ENCODE measurements around the gene STOM. TPM values are rescaled to one million over a fixed set of nuclear protein-coding genes. Genes with fewer than 3 reads are reported as not detected.

The STOM gene
- total RNA-seq, 1 donor from 2014 or later, result 194 TPM

- no peak for DNase-seq (ENCODE audit: missing footprints)
- ATAC-seq, result no peak
- intact Hi-C loops (cut with DNase I), result loop anchor here (1.0 kb wide), 1 partner anchor 43 kb away; the partner anchor contains the start of gene STOM
Observed at GRCh38 chr9:121326901-121327613, 43.0 kb downstream of the STOM start.

- DNase-seq (ENCODE audit: missing footprints) (peak; percentile 90), ATAC-seq (peak; percentile 93)
- intact Hi-C loops (cut with DNase I), result loop anchor here (1.0 kb wide), 1 partner anchor 44 kb away; the partner anchor contains the start of gene STOM
Observed at GRCh38 chr9:121326130-121326838, 43.8 kb downstream of the STOM start.

GRCh38 chr9:121325387-121325786, 44.7 kb downstream of the STOM start:
- ATAC-seq (no peak), DNase-seq (ENCODE audit: missing footprints) (no peak)
- intact Hi-C loops (cut with DNase I), result no loop called here

GRCh38 chr9:121324755-121325154, 45.3 kb downstream of the STOM start:
- intact Hi-C loops (cut with DNase I), result no loop called here
- DNase-seq (ENCODE audit: missing footprints) (no peak), ATAC-seq (no peak)

GRCh38 chr9:121324316-121324715, 45.7 kb downstream of the STOM start:
- ATAC-seq (no peak), DNase-seq (ENCODE audit: missing footprints) (no peak)
- intact Hi-C loops (cut with DNase I), result no loop called here

GRCh38 chr9:121323449-121324151, 46.5 kb downstream of the STOM start:
- intact Hi-C loops (cut with DNase I), result no loop called here
- DNase-seq (ENCODE audit: missing footprints), result no peak
- no peak for ATAC-seq

GRCh38 chr9:121322737-121323448, 47.2 kb downstream of the STOM start:
- no peak for ATAC-seq
- intact Hi-C loops (cut with DNase I), result no loop called here
- no peak for DNase-seq (ENCODE audit: missing footprints)

- ATAC-seq (no peak), DNase-seq (ENCODE audit: missing footprints) (no peak)
- intact Hi-C loops (cut with DNase I), result no loop called here
Observed at GRCh38 chr9:121322037-121322736, 47.9 kb downstream of the STOM start.

GRCh38 chr9:121321016-121321503, 49.0 kb downstream of the STOM start:
- ATAC-seq (no peak), DNase-seq (ENCODE audit: missing footprints) (no peak)
- intact Hi-C loops (cut with DNase I), result loop anchor here (2.0 kb wide), 1 partner anchor 34 kb away; no protein-coding TSS in a partner anchor

- intact Hi-C loops (cut with DNase I), result loop anchor here (2.0 to 5.0 kb wide), 3 partner anchors 52 to 107 kb away; partner anchors contain the start of gene GSN
- ATAC-seq (no peak), DNase-seq (ENCODE audit: missing footprints) (no peak)
Observed at GRCh38 chr9:121319383-121319780, 50.7 kb downstream of the STOM start.

- DNase-seq (ENCODE audit: missing footprints) (no peak), ATAC-seq (no peak)
- intact Hi-C loops (cut with DNase I), result loop anchor here (2.0 to 5.0 kb wide), 3 partner anchors 52 to 107 kb away; partner anchors contain the start of gene GSN
Observed at GRCh38 chr9:121318631-121319382, 51.2 kb downstream of the STOM start.

GRCh38 chr9:121317737-121318630, 52.1 kb downstream of the STOM start:
- peak; percentile 27 for ATAC-seq
- intact Hi-C loops (cut with DNase I), result loop anchor here (2.0 to 5.0 kb wide), 3 partner anchors 51 to 106 kb away; partner anchors contain the start of gene GSN
- DNase-seq (ENCODE audit: missing footprints), result peak; percentile 83

GRCh38 chr9:121316852-121317373, 53.1 kb downstream of the STOM start:
- ATAC-seq (no peak), DNase-seq (ENCODE audit: missing footprints) (no peak)
- intact Hi-C loops (cut with DNase I), result loop anchor here (5.0 kb wide), 2 partner anchors 50 to 105 kb away; partner anchors contain the start of gene GSN

GRCh38 chr9:121316378-121316777, 53.7 kb downstream of the STOM start:
- ATAC-seq (no peak), DNase-seq (ENCODE audit: missing footprints) (no peak)
- intact Hi-C loops (cut with DNase I), result loop anchor here (5.0 kb wide), 2 partner anchors 49 to 104 kb away; partner anchors contain the start of gene GSN

- ATAC-seq, result no peak
- DNase-seq (ENCODE audit: missing footprints), result no peak
- intact Hi-C loops (cut with DNase I), result no loop called here
Observed at GRCh38 chr9:121313458-121314152, 56.4 kb downstream of the STOM start.

Measured in Right ventricle myocardium inferior (tissue), 1 donor.